ENCODE data around the gene DGKI. TPM values are rescaled to one million over a fixed set of nuclear protein-coding genes. Genes with fewer than 3 reads are reported as not detected.

Gene DGKI
- total and polyA plus RNA-seq, 11 donors: 0.36 to 4.6 (median 1.0) TPM

- Histone ChIP-seq H3K27me3 (peaks cover 0 to 4% (median 0%) of the 10 kb centered on the region in 9 donors), H3K36me3 (no peaks in the 10 kb centered on the region), H3K4me3 (no peak overlapping the region), H3K9me3 (no peaks in the 10 kb centered on the region), H3K4me1 (peaks cover 0 to 6% (median 0%) of the 10 kb centered on the region in 12 donors), H3K27ac (no peak overlapping the region)
- DNase-seq: no peak
- no peak for TF ChIP-seq CTCF (IDR thresholded peaks at IDR 0.05)
- no peak for TF ChIP-seq POLR2A (IDR thresholded peaks at IDR 0.05)
- intact Hi-C loops (cut with DNase I): no loop called here
- no peak for ATAC-seq
- 78 to 80% (median 79%) methylated on average over 11 of the region's 11 CpGs for WGBS, 4 donors
These were observed 172.0 kb downstream of the DGKI start for GRCh38 chr7:137674551-137675409.

GRCh38 chr7:137674048-137674447 lies 172.7 kb downstream of the DGKI start:
- H3K27ac ChIP-seq: no peak overlapping the region
- 56 to 73% (median 65%) methylated on average over 3 of the region's 3 CpGs for WGBS, 4 donors
- H3K36me3 ChIP-seq: no peaks in the 10 kb centered on the region
- no peak for TF ChIP-seq POLR2A (IDR thresholded peaks at IDR 0.05)
- TF ChIP-seq CTCF (IDR thresholded peaks at IDR 0.05): no peak
- intact Hi-C loops (cut with DNase I): no loop called here
- DNase-seq: no peak
- ATAC-seq: no peak
- H3K4me1 ChIP-seq: peaks cover 0 to 6% (median 0%) of the 10 kb centered on the region in 12 donors
- no peak overlapping the region for H3K4me3 ChIP-seq
- no peaks in the 10 kb centered on the region for H3K9me3 ChIP-seq
- H3K27me3 ChIP-seq: peaks cover 0 to 4% (median 0%) of the 10 kb centered on the region in 9 donors

- peaks cover 0 to 3% (median 0%) of the 10 kb centered on the region in 9 donors for H3K27me3 ChIP-seq
- 82 to 87% (median 86%) methylated on average over 5 of the region's 5 CpGs for WGBS, 4 donors
- no peak for DNase-seq
- H3K27ac ChIP-seq: no peak overlapping the region
- H3K4me1 ChIP-seq: peaks cover 0 to 6% (median 0%) of the 10 kb centered on the region in 12 donors
- H3K36me3 ChIP-seq: no peaks in the 10 kb centered on the region
- no peak for TF ChIP-seq POLR2A (IDR thresholded peaks at IDR 0.05)
- no peak for TF ChIP-seq CTCF (IDR thresholded peaks at IDR 0.05)
- H3K9me3 ChIP-seq: no peaks in the 10 kb centered on the region
- H3K4me3 ChIP-seq: no peak overlapping the region
- ATAC-seq: no peak
- intact Hi-C loops (cut with DNase I): no loop called here
These were observed 174.9 kb downstream of the DGKI start for GRCh38 chr7:137671920-137672319.

- 65 to 73% (median 71%) methylated on average over 7 of the region's 7 CpGs for WGBS, 4 donors
- Histone ChIP-seq H3K36me3 (no peaks in the 10 kb centered on the region), H3K9me3 (no peaks in the 10 kb centered on the region), H3K27ac (no peak overlapping the region), H3K4me3 (no peak overlapping the region), H3K27me3 (no peaks in the 10 kb centered on the region), H3K4me1 (peaks cover 0 to 6% (median 0%) of the 10 kb centered on the region in 12 donors)
- intact Hi-C loops (cut with DNase I): no loop called here
- DNase-seq (peak in 2 of 5 donors; percentile 25 to 31), ATAC-seq (peak in 2 of 4 donors; percentile 41 to 51)
- no peak for TF ChIP-seq CTCF (IDR thresholded peaks at IDR 0.05)
- TF ChIP-seq POLR2A (IDR thresholded peaks at IDR 0.05): no peak
These were observed 176.3 kb downstream of the DGKI start for GRCh38 chr7:137670222-137671064.
